Fibroblast of pulmonary artery (primary cell): ENCODE measurements around the gene POC1A.

Source experiments
- DNase-seq: peaks from one replicate; pipeline ENCODE4 v3.0.0-alpha.2; 2010; ENCODE audit warnings: low read depth
- H3K4me3 ChIP-seq: replicated peaks from 2 replicates; pipeline ENCODE4 v1.5.1; 2011; ENCODE audit warnings: low read depth, mild to moderate bottlenecking, control low read depth, low read length, moderate library complexity
- TF ChIP-seq, protein P1 (sequence below): IDR thresholded peaks from 2 replicates; pipeline ENCODE4 v1.5.1; 2011; ENCODE audit warnings: mild to moderate bottlenecking, control low read depth, low read length, inconsistent platforms; ENCODE audit errors: missing control alignments

Gene POC1A

DNA sequence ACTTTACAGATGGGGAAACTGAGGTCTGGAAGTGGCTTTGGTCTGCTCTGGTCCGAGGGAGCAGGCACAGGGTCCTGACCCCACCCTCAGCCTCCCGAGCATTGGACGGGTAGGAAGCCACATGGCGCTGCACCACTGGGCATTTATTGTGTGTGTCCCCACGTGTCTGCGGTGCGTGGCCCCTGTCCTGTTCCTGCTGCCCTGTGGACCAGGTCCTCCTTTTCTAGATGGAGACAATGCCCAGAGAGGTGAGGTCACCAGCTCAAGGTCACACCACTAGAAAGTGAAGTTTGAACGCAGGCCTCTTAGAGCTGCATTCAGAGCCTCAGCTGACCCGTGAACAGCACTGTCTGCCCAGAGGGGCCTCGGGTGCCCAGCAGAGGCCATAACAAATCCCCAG, 124.7 kb downstream of the POC1A start:
- TF ChIP-seq, protein P1, sequence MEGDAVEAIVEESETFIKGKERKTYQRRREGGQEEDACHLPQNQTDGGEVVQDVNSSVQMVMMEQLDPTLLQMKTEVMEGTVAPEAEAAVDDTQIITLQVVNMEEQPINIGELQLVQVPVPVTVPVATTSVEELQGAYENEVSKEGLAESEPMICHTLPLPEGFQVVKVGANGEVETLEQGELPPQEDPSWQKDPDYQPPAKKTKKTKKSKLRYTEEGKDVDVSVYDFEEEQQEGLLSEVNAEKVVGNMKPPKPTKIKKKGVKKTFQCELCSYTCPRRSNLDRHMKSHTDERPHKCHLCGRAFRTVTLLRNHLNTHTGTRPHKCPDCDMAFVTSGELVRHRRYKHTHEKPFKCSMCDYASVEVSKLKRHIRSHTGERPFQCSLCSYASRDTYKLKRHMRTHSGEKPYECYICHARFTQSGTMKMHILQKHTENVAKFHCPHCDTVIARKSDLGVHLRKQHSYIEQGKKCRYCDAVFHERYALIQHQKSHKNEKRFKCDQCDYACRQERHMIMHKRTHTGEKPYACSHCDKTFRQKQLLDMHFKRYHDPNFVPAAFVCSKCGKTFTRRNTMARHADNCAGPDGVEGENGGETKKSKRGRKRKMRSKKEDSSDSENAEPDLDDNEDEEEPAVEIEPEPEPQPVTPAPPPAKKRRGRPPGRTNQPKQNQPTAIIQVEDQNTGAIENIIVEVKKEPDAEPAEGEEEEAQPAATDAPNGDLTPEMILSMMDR: no peak
- DNase-seq: no peak
- no peak overlapping the region for H3K4me3 ChIP-seq

DNA sequence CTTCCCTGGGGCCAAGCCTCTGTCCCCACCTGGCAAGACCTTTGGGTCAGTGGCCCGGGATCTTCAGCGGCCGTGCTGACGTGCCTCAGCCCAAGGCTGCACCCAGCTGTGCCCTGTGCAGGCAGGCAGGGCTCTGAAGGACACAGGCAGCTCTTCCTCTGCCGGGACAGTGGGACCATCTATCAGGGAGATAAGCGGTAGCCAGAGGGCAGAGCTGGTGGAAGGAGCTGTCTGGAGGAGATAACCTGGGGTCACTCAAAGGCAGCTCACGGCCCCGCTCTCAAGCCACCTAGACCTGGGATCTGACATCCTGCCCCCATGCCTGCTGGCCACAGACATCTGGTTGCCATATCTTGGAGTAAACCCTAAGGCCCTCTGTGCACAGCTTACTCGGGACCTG, 125.2 kb downstream of the POC1A start:
- no peak for DNase-seq
- no peak overlapping the region for H3K4me3 ChIP-seq
- TF ChIP-seq, protein P1: no peak

DNA sequence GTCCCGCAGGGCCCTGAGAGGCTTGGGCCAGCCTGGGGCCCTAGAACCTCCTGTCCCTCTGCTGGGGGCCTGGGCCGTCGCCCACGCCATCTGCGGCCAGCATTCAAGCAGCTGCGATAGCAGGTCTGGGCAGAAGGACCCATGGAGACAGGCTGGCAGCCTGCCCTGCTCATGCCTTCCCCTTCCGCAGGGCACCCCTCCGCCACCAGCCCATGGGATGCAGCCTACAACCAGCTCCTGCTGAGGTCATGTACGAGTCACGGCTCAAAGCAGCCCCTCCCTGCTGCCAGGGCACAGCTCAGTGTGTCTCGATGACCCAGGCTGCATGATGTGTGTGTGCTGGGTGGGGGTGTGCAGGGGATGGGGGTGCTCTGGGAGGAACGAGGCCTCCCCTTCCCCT, 125.7 kb downstream of the POC1A start:
- no peak for DNase-seq
- TF ChIP-seq, protein P1: no peak
- no peak overlapping the region for H3K4me3 ChIP-seq

DNA sequence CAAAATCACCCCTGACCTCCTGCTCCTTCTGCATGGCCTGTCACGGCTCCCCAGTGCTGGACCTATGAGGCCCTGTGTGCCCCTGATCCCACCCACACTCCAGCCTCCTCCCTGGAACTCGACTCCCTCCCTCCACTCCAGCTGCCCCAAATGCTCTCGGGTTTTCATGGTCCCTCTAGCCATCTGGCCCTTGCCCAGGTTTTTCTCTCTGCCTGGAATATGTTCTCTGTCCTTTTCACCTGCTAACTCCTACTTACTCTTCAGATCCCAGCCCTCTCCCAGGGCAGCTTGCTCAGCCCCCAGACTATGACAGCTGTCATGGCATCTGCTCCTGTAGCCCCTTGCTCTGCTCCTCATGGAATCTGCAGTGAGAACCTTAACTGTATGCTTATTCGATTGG, 128.2 kb downstream of the POC1A start:
- TF ChIP-seq, protein P1: no peak
- H3K4me3 ChIP-seq: no peak overlapping the region
- no peak for DNase-seq

DNA sequence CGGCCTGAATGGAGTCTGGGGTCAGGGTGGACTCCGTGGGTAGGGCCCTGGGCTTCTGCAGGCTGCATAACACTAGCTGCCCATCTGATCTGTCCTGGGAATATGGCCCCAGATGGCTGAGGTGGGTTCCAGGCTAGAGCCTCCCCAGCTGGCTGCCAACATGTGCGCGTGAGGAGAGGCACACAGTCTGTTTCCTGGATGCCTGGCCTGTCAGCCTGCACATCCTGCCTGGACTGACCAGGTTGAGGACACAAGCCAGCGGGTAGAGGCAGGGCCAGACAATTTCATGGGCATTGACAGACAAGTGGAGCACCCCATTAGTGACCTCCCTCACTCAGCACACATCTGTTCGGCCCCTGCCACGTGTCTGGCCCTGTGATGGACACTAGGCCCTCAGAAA, 128.8 kb downstream of the POC1A start:
- DNase-seq: no peak
- TF ChIP-seq, protein P1: no peak
- H3K4me3 ChIP-seq: no peak overlapping the region
